Measurements from ENCODE around the gene PIK3CG.
"Not testable (repeated sequence)": the region's sequence is repeated elsewhere in the genome, so short reads cannot be mapped to it uniquely, and the experiment has no call there.

The PIK3CG gene

DNA sequence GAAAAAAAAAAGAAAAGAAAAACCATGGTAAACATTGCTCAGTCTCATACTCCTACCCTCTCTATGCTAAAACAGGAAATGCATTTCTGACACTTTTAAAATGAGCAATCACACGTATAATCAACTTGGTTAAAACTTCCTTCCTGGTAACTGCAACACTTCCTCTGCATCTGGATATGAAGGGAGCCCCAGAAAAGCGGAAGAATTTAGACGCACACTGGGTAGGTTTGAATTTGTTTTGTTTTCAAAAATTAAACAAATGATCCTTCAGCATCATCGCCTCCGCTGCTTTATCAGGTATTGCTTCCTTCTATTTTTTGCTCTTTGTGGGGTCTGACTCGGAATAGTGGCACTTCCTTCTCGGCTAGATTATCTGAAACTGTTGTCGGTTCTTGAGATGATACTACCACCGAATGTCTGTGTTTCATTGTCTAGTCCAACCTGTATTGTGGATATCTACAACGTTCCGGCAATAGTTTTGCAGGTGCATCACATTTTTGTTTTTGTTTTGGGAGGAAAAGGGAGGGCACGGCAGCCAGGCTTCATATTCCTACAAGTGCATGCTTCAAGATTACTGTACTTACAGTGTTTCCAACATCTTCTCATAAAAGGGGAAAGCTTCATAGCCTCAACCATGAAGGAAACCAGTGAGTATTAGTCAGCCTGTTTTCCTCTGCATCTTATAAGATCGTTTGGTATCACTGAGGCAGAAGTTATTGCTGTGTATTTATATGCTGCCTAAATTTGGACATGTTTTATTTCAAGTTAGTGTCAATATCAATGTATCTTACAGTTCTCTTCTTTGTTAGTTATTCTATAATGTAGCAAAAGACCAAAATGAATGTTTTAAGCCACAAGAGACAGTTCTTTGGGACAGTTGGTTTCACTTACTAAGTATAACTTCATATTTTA, at the start of gene PIK3CG:
PIK3CG (plus strand) TSS at position 153 of the 912 bp plus-strand sequence. CDS start 2,280 bp downstream, outside the sequence.
- DNase-seq, result no peak

DNA sequence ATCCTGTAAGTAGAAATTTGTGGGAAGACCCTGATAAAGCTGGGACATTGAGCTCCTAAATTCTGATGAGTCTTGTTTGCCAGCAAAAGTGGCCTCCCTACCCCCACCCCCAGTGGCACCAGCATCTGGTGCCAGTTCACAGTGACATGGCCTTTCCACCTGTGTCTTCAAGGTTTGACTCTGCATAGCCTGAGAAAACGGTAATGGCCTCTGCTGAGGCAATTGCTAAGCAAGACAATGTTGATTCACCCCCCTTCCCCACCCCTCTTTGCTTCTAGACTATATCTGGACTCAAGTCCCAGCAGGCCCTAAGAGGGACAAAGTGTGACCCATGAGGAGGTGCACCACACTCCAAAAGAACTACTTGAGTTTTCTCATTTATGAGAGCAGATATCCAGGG, 48.0 kb upstream of the PIK3CG start:
- DNase-seq, result no peak

GRCh38 chr7:106818736-106819135, 46.3 kb upstream of the PIK3CG start:
- no peak for DNase-seq

- DNase-seq, result no peak
Measured at GRCh38 chr7:106819546-106819945, 45.5 kb upstream of the PIK3CG start.

GRCh38 chr7:106820321-106821217, 44.5 kb upstream of the PIK3CG start:
- DNase-seq, result no peak

DNA sequence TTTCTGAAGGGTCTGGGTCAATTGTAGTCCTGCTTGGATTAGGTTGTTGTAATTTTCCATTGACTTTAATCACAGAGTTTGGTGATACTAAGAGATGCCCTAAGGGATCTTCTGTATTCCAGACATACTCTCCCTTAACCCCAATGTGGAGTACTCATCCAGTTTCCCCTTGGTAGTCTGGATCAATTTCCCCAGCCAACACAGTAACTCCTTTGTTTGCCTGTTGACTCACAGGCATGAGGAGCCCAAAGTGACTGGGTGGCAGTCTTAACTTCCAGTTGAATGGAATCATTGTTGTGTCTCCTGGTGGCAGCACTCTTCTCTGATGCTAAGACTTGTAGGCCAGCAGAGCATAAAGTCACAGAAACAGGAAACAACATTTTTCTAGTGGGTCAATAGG, 41.5 kb upstream of the PIK3CG start:
- no peak for DNase-seq

GRCh38 chr7:106824458-106824857, 40.6 kb upstream of the PIK3CG start:
- no peak for DNase-seq

DNA sequence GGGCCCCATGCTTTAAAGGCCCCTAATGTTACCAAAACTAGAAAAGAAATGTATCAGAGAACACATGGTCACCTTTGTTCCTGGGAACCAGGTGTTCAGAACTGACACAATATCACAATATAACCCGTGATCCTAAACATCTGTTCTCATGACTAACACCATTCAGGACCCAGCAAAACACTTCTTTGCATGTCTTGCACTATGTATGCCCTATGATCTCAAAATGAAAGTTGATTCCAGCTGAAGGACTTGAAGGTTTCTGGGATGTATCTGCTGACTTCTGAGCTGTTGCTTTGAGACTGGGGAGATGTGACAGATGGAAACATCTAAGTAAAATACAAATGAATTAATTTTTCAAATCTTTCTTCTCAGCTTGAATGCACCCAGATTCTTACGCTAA, 37.5 kb upstream of the PIK3CG start:
- no peak for DNase-seq

GRCh38 chr7:106829496-106829895, 35.6 kb upstream of the PIK3CG start:
- no peak for DNase-seq

GRCh38 chr7:106830896-106831295, 34.2 kb upstream of the PIK3CG start:
- DNase-seq, result not testable (repeated sequence)

- DNase-seq, result no peak
Measured at GRCh38 chr7:106836816-106837215, 28.3 kb upstream of the PIK3CG start.

DNA sequence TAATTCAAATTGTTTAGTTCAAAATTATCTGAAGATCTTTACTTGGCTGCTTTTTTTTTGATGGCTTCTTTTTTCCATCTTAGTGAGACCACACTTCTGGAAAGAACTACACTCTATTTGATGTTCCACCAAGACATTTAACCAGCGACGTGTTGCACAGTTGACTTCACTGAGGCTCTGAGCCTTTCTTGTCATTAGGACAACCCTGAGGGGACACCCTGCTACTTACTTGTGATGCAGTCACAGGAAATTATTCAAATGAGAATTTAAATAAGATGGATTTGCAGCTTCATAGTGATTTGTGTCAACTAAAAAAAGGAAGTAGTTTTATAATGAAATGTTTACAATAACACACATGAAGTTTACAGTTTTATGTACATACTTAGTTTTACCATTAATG, 25.6 kb upstream of the PIK3CG start:
- no peak for DNase-seq

- DNase-seq, result no peak
Measured at GRCh38 chr7:106840342-106840741, 24.7 kb upstream of the PIK3CG start.

DNA sequence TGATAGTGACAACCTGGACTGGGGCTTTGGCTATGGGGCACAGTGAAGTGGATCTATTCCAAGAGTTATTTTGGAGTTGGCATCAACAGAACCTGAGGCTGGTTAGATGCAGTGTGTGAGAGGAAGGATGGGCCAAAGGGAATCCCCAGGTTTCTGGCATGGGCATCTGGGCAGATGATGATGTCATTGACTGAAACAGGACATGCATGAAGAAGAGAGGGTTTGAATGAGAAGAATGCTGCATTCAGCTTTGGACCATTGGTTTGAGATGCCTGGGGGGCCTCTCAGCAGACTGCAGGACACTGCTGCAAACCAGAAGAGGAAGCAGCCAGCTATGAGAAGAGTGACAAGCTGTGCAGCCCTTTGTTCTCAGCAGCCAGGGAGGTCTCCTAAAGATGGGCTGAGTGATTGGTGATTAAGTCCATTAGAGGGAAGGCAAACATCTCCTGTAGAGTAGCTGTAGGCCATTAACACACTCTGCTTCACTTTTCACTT, 23.1 kb upstream of the PIK3CG start:
- no peak for DNase-seq

DNA sequence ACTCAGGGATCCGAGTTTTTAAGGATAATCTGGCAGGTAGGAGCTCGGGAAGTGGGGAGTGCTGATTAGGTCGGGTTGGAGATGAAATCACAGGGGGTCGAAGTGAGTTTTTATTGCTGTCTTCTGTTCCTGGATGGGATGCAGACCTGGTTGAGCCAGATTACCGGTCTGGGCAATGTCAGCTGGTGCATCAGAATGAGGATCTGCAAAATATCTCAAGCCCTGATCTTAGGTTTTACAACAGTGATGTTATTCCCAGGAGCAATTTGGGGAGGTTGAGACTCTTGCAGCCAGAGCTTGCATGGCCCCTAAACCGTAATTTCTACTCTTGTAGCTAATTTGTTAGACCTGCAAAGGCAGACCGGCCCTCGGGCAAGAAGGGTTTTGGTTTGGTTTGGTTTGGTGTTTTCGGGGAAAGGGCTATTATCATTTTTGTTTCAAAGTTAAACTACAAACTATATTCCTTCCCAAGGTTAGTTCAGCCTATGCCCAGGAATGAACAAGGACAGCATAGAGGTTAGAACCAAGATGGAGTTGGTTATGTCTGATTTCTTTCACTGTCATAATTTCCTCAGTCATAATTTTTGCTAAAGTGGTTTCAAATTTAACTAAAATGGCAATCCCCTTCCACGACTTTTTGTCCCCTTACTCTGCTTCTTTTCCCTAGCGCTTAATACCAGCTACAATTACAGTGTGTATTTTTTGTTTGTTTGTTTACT, 20.6 kb upstream of the PIK3CG start:
- no peak for DNase-seq

DNA sequence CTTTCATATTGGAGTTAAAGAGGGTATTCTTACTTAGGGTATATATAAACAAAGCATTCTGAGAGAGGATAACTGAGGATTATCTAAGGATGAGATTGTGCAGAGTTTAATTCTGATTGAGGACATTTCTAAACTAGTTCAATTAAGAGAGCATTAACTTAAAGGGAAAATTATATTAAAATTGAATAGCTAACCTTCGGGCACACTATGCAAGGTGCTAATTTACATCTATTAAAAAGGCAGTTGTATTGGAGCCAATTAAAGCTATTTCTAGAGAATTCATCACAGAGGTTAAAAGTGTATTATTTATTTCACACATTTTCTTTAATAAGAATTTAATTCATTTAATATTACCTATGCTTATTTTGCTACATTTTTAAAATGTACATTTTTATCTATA, 17.0 kb upstream of the PIK3CG start:
- DNase-seq, result no peak

- DNase-seq, result no peak
Measured at GRCh38 chr7:106848851-106849442, 16.1 kb upstream of the PIK3CG start.

- DNase-seq, result not testable (repeated sequence)
Measured at GRCh38 chr7:106851632-106852031, 13.4 kb upstream of the PIK3CG start.

GRCh38 chr7:106853250-106853908, 11.7 kb upstream of the PIK3CG start:
- DNase-seq, result no peak

DNA sequence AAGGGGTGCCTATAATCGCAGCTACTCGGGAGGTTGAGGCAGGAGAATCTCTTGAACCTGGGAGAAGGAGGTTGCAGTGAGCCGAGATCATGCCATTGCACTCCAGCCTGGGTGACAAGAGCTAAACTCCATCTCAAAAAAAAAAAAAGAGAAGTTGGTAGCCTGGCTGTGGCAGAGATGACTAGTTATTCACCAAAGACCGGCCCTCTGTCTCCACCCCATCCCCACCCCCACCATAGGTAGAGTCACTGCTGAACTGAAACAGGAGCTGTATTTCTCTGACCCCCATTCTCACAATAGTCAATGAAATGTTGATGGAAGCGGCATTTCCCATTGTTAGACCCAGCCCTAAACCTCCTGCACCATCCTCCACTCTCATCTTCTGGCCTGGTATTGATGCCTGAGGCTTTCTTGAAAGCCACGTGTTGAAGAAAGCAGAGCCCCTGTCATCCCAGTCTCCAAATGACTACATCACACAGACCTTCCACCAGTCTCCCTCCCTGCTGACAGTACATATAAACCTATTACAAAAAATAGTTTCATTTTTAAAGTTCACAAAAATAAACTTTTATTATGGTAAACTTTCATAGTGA, 9.4 kb upstream of the PIK3CG start:
- DNase-seq, result no peak

Data from activated T-cell treated with anti-CD3 and anti-CD28 coated beads for 4 hours (primary cell).